ENCODE data around the gene TRIM67.

The TRIM67 gene

GRCh38 chr1:231236938-231237337 is 75.1 kb downstream of the TRIM67 start:
- H3K27me3 ChIP-seq (ENCODE audit: control insufficient read depth, insufficient read depth, low read length), result no peaks in the 10 kb centered on the region
- H3K27ac ChIP-seq (ENCODE audit: low read depth, low read length), result no peak overlapping the region
- H3K9ac ChIP-seq (ENCODE audit: low read depth, low read length), result no peak overlapping the region
- H3K4me1 ChIP-seq (ENCODE audit: control insufficient read depth, insufficient read depth, low read length), result peaks cover under 1% of the 10 kb centered on the region; the same call in 1 of the 2 replicates
- H3K9me3 ChIP-seq (ENCODE audit: control insufficient read depth, insufficient read depth, low read length), result no peaks in the 10 kb centered on the region
- peaks cover 19% of the 10 kb centered on the region for H3K36me3 ChIP-seq (ENCODE audit: control insufficient read depth, insufficient read depth, low read length)
- no peak overlapping the region for H3K4me3 ChIP-seq (ENCODE audit: low read depth, low read length)

- Histone ChIP-seq H3K27me3 (ENCODE audit: control insufficient read depth, insufficient read depth, low read length) (no peaks in the 10 kb centered on the region), H3K9ac (ENCODE audit: low read depth, low read length) (no peak overlapping the region), H3K4me1 (ENCODE audit: control insufficient read depth, insufficient read depth, low read length) (peaks cover 5% of the 10 kb centered on the region), H3K4me3 (ENCODE audit: low read depth, low read length) (no peak overlapping the region), H3K27ac (ENCODE audit: low read depth, low read length) (no peak overlapping the region), H3K36me3 (ENCODE audit: control insufficient read depth, insufficient read depth, low read length) (peaks cover 19% of the 10 kb centered on the region), H3K9me3 (ENCODE audit: control insufficient read depth, insufficient read depth, low read length) (no peaks in the 10 kb centered on the region)
These were observed 76.4 kb downstream of the TRIM67 start for GRCh38 chr1:231238298-231238697.

- no peaks in the 10 kb centered on the region for H3K27me3 ChIP-seq (ENCODE audit: control insufficient read depth, insufficient read depth, low read length)
- peaks cover 19% of the 10 kb centered on the region for H3K36me3 ChIP-seq (ENCODE audit: control insufficient read depth, insufficient read depth, low read length)
- peak overlapping the region; percentile 53 for H3K27ac ChIP-seq (ENCODE audit: low read depth, low read length)
- H3K9me3 ChIP-seq (ENCODE audit: control insufficient read depth, insufficient read depth, low read length), result no peaks in the 10 kb centered on the region
- peaks cover 5% of the 10 kb centered on the region for H3K4me1 ChIP-seq (ENCODE audit: control insufficient read depth, insufficient read depth, low read length)
- H3K4me3 ChIP-seq (ENCODE audit: low read depth, low read length), result peak overlapping the region; percentile 88
- peak overlapping the region; percentile 71 for H3K9ac ChIP-seq (ENCODE audit: low read depth, low read length)
These were observed 78.6 kb downstream of the TRIM67 start for GRCh38 chr1:231240531-231240882.

DNA sequence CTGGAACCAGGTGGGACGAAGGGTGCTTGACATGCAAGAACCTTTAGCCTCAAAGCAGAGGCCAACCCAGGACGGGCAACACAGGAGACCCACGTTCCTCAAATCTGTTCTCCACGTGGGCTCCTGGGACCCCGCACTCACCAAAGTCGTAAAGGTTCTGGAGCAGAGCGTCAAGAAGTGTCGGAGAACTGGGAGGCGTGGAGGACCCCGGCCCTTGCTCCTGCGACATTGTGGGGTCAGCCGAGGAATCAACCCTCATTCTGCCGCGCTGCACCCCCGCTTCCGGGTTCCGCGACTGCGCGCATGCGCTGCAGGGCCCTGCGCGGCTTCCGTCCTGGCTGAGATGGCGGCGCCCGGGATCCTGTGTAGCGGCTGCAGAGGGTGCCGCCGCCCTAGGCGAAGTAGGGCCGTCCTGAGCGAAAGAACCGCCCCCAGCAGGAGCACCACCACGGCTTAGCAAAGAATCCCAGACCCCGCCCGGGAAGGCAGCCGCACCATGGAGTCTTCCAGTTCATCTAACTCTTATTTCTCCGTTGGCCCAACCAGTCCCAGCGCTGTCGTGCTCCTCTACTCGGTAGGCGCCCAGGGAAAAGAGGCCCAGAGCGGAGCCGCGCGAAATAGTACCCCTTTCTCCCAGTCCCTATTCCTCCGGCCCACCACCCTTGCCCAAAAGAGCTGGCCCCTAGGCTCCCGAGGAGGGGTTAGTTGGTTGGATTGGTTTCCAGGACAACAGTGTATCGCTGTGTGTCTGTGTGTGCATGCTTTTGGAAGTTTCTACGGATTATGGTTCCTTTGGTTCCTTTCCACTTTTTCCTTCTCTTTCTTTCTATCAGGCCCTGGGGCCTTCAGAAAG is 79.3 kb downstream of the TRIM67 start, which contains the start of gene GNPAT:
GNPAT (plus strand) TSS at position 330 of the 853 bp plus-strand sequence; CDS start at position 497, 167 bp downstream.
- Histone ChIP-seq H3K36me3 (ENCODE audit: control insufficient read depth, insufficient read depth, low read length) (peaks cover 19% of the 10 kb centered on the region), H3K27ac (ENCODE audit: low read depth, low read length) (peak within 1 kb of the TSS; percentile 65), H3K27me3 (ENCODE audit: control insufficient read depth, insufficient read depth, low read length) (no peaks in the 10 kb centered on the region), H3K9me3 (ENCODE audit: control insufficient read depth, insufficient read depth, low read length) (no peaks in the 10 kb centered on the region), H3K9ac (ENCODE audit: low read depth, low read length) (peak within 1 kb of the TSS; percentile 71), H3K4me1 (ENCODE audit: control insufficient read depth, insufficient read depth, low read length) (peaks cover 5% of the 10 kb centered on the region), H3K4me3 (ENCODE audit: low read depth, low read length) (peak within 1 kb of the TSS; percentile 88)

DNA sequence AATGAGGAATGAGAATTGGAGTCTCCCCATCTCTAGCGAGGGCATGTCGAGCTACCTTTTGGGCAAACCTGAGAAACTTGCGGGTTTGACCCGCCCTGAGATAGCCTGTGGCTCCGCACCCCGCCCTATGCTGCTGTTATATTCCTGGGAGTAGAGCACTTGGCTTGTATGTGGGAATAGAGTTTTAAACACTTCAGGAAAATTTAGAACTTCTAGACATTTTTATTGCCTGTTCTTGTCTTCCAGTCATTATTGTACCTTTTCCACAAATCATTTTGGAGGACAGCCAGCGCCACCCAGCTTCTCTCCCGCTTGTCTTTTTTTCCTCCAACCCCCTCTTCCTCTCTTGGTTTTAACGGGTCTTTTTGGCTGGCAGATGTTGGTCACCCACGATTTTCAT is 79.9 kb downstream of the TRIM67 start:
- Histone ChIP-seq H3K9me3 (ENCODE audit: control insufficient read depth, insufficient read depth, low read length) (no peaks in the 10 kb centered on the region), H3K27me3 (ENCODE audit: control insufficient read depth, insufficient read depth, low read length) (no peaks in the 10 kb centered on the region), H3K4me3 (ENCODE audit: low read depth, low read length) (peak overlapping the region; percentile 88), H3K4me1 (ENCODE audit: control insufficient read depth, insufficient read depth, low read length) (peaks cover 5% of the 10 kb centered on the region), H3K27ac (ENCODE audit: low read depth, low read length) (peak overlapping the region; percentile 65), H3K9ac (ENCODE audit: low read depth, low read length) (peak overlapping the region; percentile 70), H3K36me3 (ENCODE audit: control insufficient read depth, insufficient read depth, low read length) (peaks cover 19% of the 10 kb centered on the region)

DNA sequence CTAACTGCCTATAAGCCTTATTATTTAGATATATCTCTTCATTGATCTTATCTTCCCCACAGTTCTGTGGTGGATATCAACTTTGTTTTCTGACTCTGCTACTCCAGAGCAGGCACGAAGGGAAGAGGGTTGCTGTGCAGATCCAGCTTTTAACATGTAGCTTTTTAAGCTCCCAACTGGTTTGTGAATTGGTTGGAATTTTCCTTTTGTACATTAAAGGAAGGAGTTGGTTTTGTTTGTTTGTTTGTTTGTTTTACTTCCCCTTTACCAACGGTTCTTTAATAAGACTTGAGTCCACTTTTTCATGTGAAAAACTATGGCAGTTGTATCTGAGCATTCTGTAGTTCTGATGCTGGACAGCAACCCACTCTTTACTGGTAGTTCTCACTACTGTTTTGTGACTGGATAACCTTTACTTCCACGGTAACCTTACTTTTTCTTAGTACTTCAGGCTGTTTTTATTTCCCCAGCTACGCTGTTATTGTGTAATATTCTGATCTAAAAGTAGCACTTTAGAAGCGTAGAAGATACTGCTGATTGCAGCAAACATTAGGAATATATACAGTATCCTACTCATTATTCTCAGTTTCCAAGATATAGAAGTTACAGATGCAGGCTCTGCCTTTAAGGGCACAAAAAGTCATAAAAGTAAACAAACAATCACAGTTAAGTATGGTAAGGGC is 80.8 kb downstream of the TRIM67 start:
- peak overlapping the region; percentile 88 for H3K4me3 ChIP-seq (ENCODE audit: low read depth, low read length)
- no peaks in the 10 kb centered on the region for H3K27me3 ChIP-seq (ENCODE audit: control insufficient read depth, insufficient read depth, low read length)
- H3K4me1 ChIP-seq (ENCODE audit: control insufficient read depth, insufficient read depth, low read length), result peaks cover 5% of the 10 kb centered on the region
- H3K36me3 ChIP-seq (ENCODE audit: control insufficient read depth, insufficient read depth, low read length), result peaks cover 13% of the 10 kb centered on the region; the same call in 1 of the 2 replicates
- no peaks in the 10 kb centered on the region for H3K9me3 ChIP-seq (ENCODE audit: control insufficient read depth, insufficient read depth, low read length)
- H3K27ac ChIP-seq (ENCODE audit: low read depth, low read length), result no peak overlapping the region
- H3K9ac ChIP-seq (ENCODE audit: low read depth, low read length), result no peak overlapping the region

GRCh38 chr1:231248778-231249177 is 86.9 kb downstream of the TRIM67 start:
- Histone ChIP-seq H3K4me3 (ENCODE audit: low read depth, low read length) (no peak overlapping the region), H3K4me1 (ENCODE audit: control insufficient read depth, insufficient read depth, low read length) (no peaks in the 10 kb centered on the region), H3K36me3 (ENCODE audit: control insufficient read depth, insufficient read depth, low read length) (peaks cover 29% of the 10 kb centered on the region), H3K27me3 (ENCODE audit: control insufficient read depth, insufficient read depth, low read length) (no peaks in the 10 kb centered on the region), H3K9me3 (ENCODE audit: control insufficient read depth, insufficient read depth, low read length) (no peaks in the 10 kb centered on the region), H3K27ac (ENCODE audit: low read depth, low read length) (no peak overlapping the region), H3K9ac (ENCODE audit: low read depth, low read length) (no peak overlapping the region)

DNA sequence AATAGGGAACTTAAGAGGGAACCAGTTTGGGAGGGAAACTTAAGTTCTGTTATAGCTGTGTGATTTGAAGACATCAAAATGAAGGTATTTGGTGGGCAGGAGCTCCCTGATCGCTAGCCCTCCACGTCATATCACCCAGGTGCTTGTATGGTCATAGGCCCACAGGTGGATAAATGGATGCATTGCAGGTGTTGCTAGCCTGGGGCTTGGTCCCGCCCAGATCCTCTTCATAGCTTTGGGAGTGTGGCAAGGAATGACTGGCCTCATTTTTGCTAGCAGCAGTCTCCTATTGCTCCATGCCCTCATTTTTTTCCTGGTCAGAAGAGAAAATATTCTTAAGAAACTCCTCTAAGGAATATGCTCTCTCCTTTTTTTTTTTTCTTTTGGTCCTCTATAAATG is 90.5 kb downstream of the TRIM67 start:
- H3K36me3 ChIP-seq (ENCODE audit: control insufficient read depth, insufficient read depth, low read length), result peaks cover 41% of the 10 kb centered on the region
- H3K27ac ChIP-seq (ENCODE audit: low read depth, low read length), result no peak overlapping the region
- no peak overlapping the region for H3K9ac ChIP-seq (ENCODE audit: low read depth, low read length)
- H3K27me3 ChIP-seq (ENCODE audit: control insufficient read depth, insufficient read depth, low read length), result no peaks in the 10 kb centered on the region
- no peaks in the 10 kb centered on the region for H3K9me3 ChIP-seq (ENCODE audit: control insufficient read depth, insufficient read depth, low read length)
- no peaks in the 10 kb centered on the region for H3K4me1 ChIP-seq (ENCODE audit: control insufficient read depth, insufficient read depth, low read length)
- H3K4me3 ChIP-seq (ENCODE audit: low read depth, low read length), result no peak overlapping the region

- no peaks in the 10 kb centered on the region for H3K27me3 ChIP-seq (ENCODE audit: control insufficient read depth, insufficient read depth, low read length)
- no peak overlapping the region for H3K27ac ChIP-seq (ENCODE audit: low read depth, low read length)
- no peak overlapping the region for H3K9ac ChIP-seq (ENCODE audit: low read depth, low read length)
- no peaks in the 10 kb centered on the region for H3K9me3 ChIP-seq (ENCODE audit: control insufficient read depth, insufficient read depth, low read length)
- no peak overlapping the region for H3K4me3 ChIP-seq (ENCODE audit: low read depth, low read length)
- H3K4me1 ChIP-seq (ENCODE audit: control insufficient read depth, insufficient read depth, low read length), result no peaks in the 10 kb centered on the region
- peaks cover 74% of the 10 kb centered on the region for H3K36me3 ChIP-seq (ENCODE audit: control insufficient read depth, insufficient read depth, low read length)
These were observed 98.5 kb downstream of the TRIM67 start for GRCh38 chr1:231260351-231260750.

- H3K4me3 ChIP-seq (ENCODE audit: low read depth, low read length), result no peak overlapping the region
- no peak overlapping the region for H3K27ac ChIP-seq (ENCODE audit: low read depth, low read length)
- H3K36me3 ChIP-seq (ENCODE audit: control insufficient read depth, insufficient read depth, low read length), result peaks cover 81% of the 10 kb centered on the region
- H3K9ac ChIP-seq (ENCODE audit: low read depth, low read length), result no peak overlapping the region
- no peaks in the 10 kb centered on the region for H3K4me1 ChIP-seq (ENCODE audit: control insufficient read depth, insufficient read depth, low read length)
- no peaks in the 10 kb centered on the region for H3K27me3 ChIP-seq (ENCODE audit: control insufficient read depth, insufficient read depth, low read length)
- no peaks in the 10 kb centered on the region for H3K9me3 ChIP-seq (ENCODE audit: control insufficient read depth, insufficient read depth, low read length)
These were observed 102.8 kb downstream of the TRIM67 start for GRCh38 chr1:231264642-231265041.

- peaks cover 81% of the 10 kb centered on the region for H3K36me3 ChIP-seq (ENCODE audit: control insufficient read depth, insufficient read depth, low read length)
- no peak overlapping the region for H3K27ac ChIP-seq (ENCODE audit: low read depth, low read length)
- H3K9me3 ChIP-seq (ENCODE audit: control insufficient read depth, insufficient read depth, low read length), result no peaks in the 10 kb centered on the region
- H3K4me3 ChIP-seq (ENCODE audit: low read depth, low read length), result no peak overlapping the region
- H3K27me3 ChIP-seq (ENCODE audit: control insufficient read depth, insufficient read depth, low read length), result no peaks in the 10 kb centered on the region
- no peaks in the 10 kb centered on the region for H3K4me1 ChIP-seq (ENCODE audit: control insufficient read depth, insufficient read depth, low read length)
- no peak overlapping the region for H3K9ac ChIP-seq (ENCODE audit: low read depth, low read length)
These were observed 103.5 kb downstream of the TRIM67 start for GRCh38 chr1:231265379-231265778.
